GM12865 (cell line): ENCODE results near the gene PMAIP1.

Experiments used
- DNase-seq: peaks from one replicate; pipeline ENCODE4 v3.0.0; 2010; ENCODE audit warnings: low read depth
- H3K4me3 ChIP-seq: 2 replicates; pipeline ENCODE4 v1.5.1; 2011; ENCODE audit warnings: mild to moderate bottlenecking, low read depth, low read length, control low read depth
- CTCF ChIP-seq: IDR thresholded peaks from 2 replicates; pipeline ENCODE4 v1.5.1; 2011; ENCODE audit warnings: low read length, control low read depth, low read depth, inconsistent platforms; ENCODE audit not compliant: insufficient read depth; ENCODE audit errors: missing control alignments

PMAIP1 gene

DNA sequence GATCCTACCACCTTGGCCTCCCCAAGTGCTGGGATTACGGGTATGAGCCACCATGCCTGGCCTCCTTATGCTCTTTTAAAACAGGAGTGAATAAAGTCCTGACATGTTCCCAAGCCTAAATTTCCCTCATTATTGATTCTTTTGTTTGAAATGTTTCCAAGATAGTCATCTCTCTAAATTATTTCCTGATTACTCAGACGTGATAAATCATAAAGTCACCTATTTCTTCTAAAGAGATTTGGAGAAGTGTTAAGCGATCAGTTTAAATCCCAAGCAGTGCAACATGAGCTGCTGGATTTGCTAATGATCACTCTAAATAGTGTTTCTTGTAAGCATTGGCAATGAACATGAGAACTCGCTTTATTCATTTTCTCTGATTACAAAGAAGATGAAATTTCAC, 51.8 kb downstream of the PMAIP1 start:
- no peak for TF ChIP-seq CTCF
- H3K4me3 ChIP-seq: no peak overlapping the region
- no peak for DNase-seq

- TF ChIP-seq CTCF: no peak
- DNase-seq: no peak
- no peak overlapping the region for H3K4me3 ChIP-seq
These were observed 52.6 kb downstream of the PMAIP1 start for GRCh38 chr18:59952283-59953007.
